GM23338 (cell line): ENCODE results near the gene MEI1. TPM values are rescaled to one million over a fixed set of nuclear protein-coding genes. Genes with fewer than 3 reads are reported as not detected.

Experiments used
- ATAC-seq: fragments of 200-7000 bp; cut with Tn5 transposase; 3 replicates; pipeline ENCODE4 v1.9.1; 2020
- DNase-seq: peaks from one replicate; pipeline ENCODE4 v3.0.0-alpha.2; 2015; ENCODE audit warnings: low spot score
- H2AFZ ChIP-seq: fragments of 200-600 bp; sonication (generic); 2 replicates; pipeline ENCODE4 v1.8.0; 2016; ENCODE audit warnings: antibody characterized with exemption, mild to moderate bottlenecking, moderate library complexity
- H3F3A ChIP-seq: fragments of 200-600 bp; sonication (generic); replicated peaks from 2 replicates; pipeline ENCODE4 v1.8.0; 2017; ENCODE audit warnings: antibody characterized with exemption, mixed run types, low read depth
- H3K27ac ChIP-seq: fragments of 200-600 bp; sonication (generic); 2 replicates; pipeline ENCODE4 v1.6.1; 2016; ENCODE audit warnings: low read depth
- H3K27me3 ChIP-seq: fragments of 200-600 bp; sonication (generic); 2 replicates; pipeline ENCODE4 v1.8.0; 2016; ENCODE audit warnings: mild to moderate bottlenecking, mixed run types, moderate library complexity; ENCODE audit not compliant: insufficient read depth
- H3K36me3 ChIP-seq: fragments of 200-600 bp; sonication (generic); 2 replicates; pipeline ENCODE4 v1.8.0; 2016; ENCODE audit warnings: mild to moderate bottlenecking; ENCODE audit not compliant: insufficient read depth
- H3K4me1 ChIP-seq: fragments of 200-600 bp; sonication (generic); 2 replicates; pipeline ENCODE4 v1.8.0; 2016; ENCODE audit warnings: mild to moderate bottlenecking, moderate library complexity; ENCODE audit not compliant: insufficient read depth
- H3K4me2 ChIP-seq: fragments of 200-600 bp; sonication (generic); 2 replicates; pipeline ENCODE4 v1.7.1; 2017; ENCODE audit warnings: mixed run types
- H3K4me3 ChIP-seq: fragments of 200-600 bp; sonication (generic); 2 replicates; pipeline ENCODE4 v1.6.1; 2016; ENCODE audit warnings: mixed run types
- H3K79me2 ChIP-seq: fragments of 200-600 bp; sonication (generic); replicated peaks from 2 replicates; pipeline ENCODE4 v1.8.0; 2017; ENCODE audit warnings: mild to moderate bottlenecking; ENCODE audit not compliant: insufficient read depth
- H3K9me2 ChIP-seq: fragments of 200-600 bp; sonication (generic); 2 replicates; pipeline ENCODE4 v1.8.0; 2017; ENCODE audit not compliant: insufficient read depth
- H4K20me1 ChIP-seq: fragments of 200-600 bp; sonication (generic); replicated peaks from 2 replicates; pipeline ENCODE4 v1.8.0; 2017; ENCODE audit warnings: mild to moderate bottlenecking; ENCODE audit not compliant: insufficient read depth
- H3K27ac Mint-ChIP-seq: 2 replicates; pipeline ENCODE4 v1.8.0; 2020; ENCODE audit warnings: inconsistent platforms, mild to moderate bottlenecking, moderate library complexity, mixed read lengths
- H3K27me3 Mint-ChIP-seq: 3 replicates; pipeline ENCODE4 v1.8.0; 2022; ENCODE audit warnings: low read depth, mild to moderate bottlenecking, moderate library complexity, mixed read lengths, inconsistent platforms; ENCODE audit not compliant: insufficient read depth, poor library complexity
- H3K36me3 Mint-ChIP-seq: 3 replicates; pipeline ENCODE4 v1.8.0; 2021; ENCODE audit warnings: low read depth, mild to moderate bottlenecking, inconsistent platforms, moderate library complexity, mixed read lengths
- H3K4me1 Mint-ChIP-seq: 3 replicates; pipeline ENCODE4 v1.8.0; 2020; ENCODE audit warnings: mild to moderate bottlenecking, inconsistent platforms, mixed read lengths
- H3K4me3 Mint-ChIP-seq: 3 replicates; pipeline ENCODE4 v1.8.0; 2021; ENCODE audit warnings: moderate library complexity, mild to moderate bottlenecking, inconsistent platforms, mixed read lengths
- H3K9me3 Mint-ChIP-seq: 3 replicates; pipeline ENCODE4 v1.8.0; 2020; ENCODE audit warnings: moderate library complexity, mild to moderate bottlenecking, inconsistent platforms, mixed read lengths
- CREB1 ChIP-seq: fragments of 250-450 bp; sonication (Bioruptor Pico); IDR thresholded peaks from 2 replicates; pipeline ENCODE4 v1.5.0; 2020; ENCODE audit warnings: low read depth, mild to moderate bottlenecking, moderate library complexity
- EZH2 ChIP-seq: fragments of 200-600 bp; sonication (generic); IDR thresholded peaks from one replicate; pipeline ENCODE4 v1.8.0; 2017; ENCODE audit warnings: antibody characterized with exemption, mild to moderate bottlenecking, low read depth; ENCODE audit not compliant: unreplicated experiment
- EZH2phosphoT487 ChIP-seq: fragments of 200-600 bp; sonication (generic); IDR thresholded peaks from one replicate; pipeline ENCODE4 v1.8.1; 2018; ENCODE audit warnings: antibody characterized with exemption; ENCODE audit not compliant: unreplicated experiment
- JUNB ChIP-seq: IDR thresholded peaks from one replicate; pipeline ENCODE4 v1.6.1; 2016; ENCODE audit warnings: antibody characterized with exemption; ENCODE audit not compliant: unreplicated experiment
- NANOG ChIP-seq: IDR thresholded peaks from 2 replicates; pipeline ENCODE4 v1.6.1; 2016; ENCODE audit warnings: antibody characterized with exemption, borderline replicate concordance
- POLR2AphosphoS5 ChIP-seq: IDR thresholded peaks from 2 replicates; pipeline ENCODE4 v1.6.1; 2016; ENCODE audit warnings: antibody characterized with exemption, low read depth
- STAT1 ChIP-seq: IDR thresholded peaks from one replicate; pipeline ENCODE4 v1.6.1; 2016; ENCODE audit warnings: antibody characterized with exemption; ENCODE audit not compliant: unreplicated experiment
- ZNF114 ChIP-seq: fragments of 250-450 bp; sonication (Bioruptor Pico); IDR thresholded peaks from 2 replicates; pipeline ENCODE4 v1.5.0; 2020; ENCODE audit warnings: mild to moderate bottlenecking, moderate library complexity
- ZNF331 ChIP-seq: fragments of 250-450 bp; sonication (Bioruptor Pico); IDR thresholded peaks from 2 replicates; pipeline ENCODE4 v1.5.0; 2020; ENCODE audit warnings: low read depth, mild to moderate bottlenecking, moderate library complexity
- polyA plus RNA-seq: library from polyadenylated mRNA; unstranded; fragments of >200 nt; fragmentation: Nextera tagmentation; extraction: Ambion mirVana; gene quantifications from 2 replicates; pipeline ENCODE4 v1.2.1, GENCODE V29; 2016
- total RNA-seq: library from RNA; depleted of rRNA; stranded (reverse); fragments of >200 nt; shearing (Covaris generic); gene quantifications from 2 replicates; pipeline ENCODE4 v1.2.3, GENCODE V29; 2014
- TF ChIP-seq, protein P1 (sequence below): IDR thresholded peaks from 2 replicates; pipeline ENCODE4 v1.6.1; 2016; ENCODE audit warnings: antibody characterized with exemption
- TF ChIP-seq, protein P2 (sequence below), 2 experiments: fragments of 200-600 bp in 1 of 2; sonication (generic) in 1 of 2; conservative IDR thresholded peaks; 2 replicates each; pipeline versions ENCODE4 v1.5.1 to v1.6.1; 2016 to 2017; ENCODE audit warnings: antibody characterized with exemption in 2 of 2, low read depth in 2 of 2, mild to moderate bottlenecking in 2 of 2, moderate library complexity in 1 of 2
- TF ChIP-seq, protein P3 (sequence below): IDR thresholded peaks from one replicate; pipeline ENCODE4 v1.6.1; 2018; ENCODE audit warnings: antibody characterized with exemption; ENCODE audit not compliant: unreplicated experiment

Gene MEI1
- total and polyA plus RNA-seq, 2 experiments from 2014 or later, result 0.28 to 0.87 TPM

DNA sequence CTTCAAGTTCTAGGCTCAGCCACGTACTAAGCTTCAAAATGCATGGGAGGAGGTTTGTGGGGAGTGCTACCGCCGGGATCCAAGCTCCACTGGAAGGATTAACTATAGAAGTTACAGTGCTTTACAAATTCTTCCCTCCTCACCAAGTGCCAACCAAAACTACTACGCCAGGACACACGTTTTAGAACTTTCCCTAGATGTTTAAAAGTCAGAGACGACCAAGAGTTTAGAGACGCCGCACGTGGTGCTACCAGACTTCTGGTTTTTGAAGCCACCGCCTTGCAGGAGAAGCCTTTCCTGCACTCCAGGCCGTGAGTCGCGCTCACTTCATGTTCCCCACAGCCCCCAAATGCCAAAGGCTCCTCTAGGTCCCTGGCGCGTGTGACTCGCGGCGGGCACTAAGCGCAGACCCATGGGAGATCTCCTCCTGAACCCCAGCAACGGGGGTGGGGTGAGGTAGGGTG is 11.4 kb upstream of the MEI1 start:
- TF ChIP-seq POLR2AphosphoS5, result no peak
- TF ChIP-seq, protein P1, sequence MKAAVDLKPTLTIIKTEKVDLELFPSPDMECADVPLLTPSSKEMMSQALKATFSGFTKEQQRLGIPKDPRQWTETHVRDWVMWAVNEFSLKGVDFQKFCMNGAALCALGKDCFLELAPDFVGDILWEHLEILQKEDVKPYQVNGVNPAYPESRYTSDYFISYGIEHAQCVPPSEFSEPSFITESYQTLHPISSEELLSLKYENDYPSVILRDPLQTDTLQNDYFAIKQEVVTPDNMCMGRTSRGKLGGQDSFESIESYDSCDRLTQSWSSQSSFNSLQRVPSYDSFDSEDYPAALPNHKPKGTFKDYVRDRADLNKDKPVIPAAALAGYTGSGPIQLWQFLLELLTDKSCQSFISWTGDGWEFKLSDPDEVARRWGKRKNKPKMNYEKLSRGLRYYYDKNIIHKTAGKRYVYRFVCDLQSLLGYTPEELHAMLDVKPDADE, result no peak
- TF ChIP-seq JUNB, result no peak
- no peak for TF ChIP-seq NANOG
- no peak for TF ChIP-seq EZH2phosphoT487
- H3K36me3 Mint-ChIP-seq, result peaks cover 4% of the 10 kb centered on the region; the same call in 2 of the 3 replicates
- H3K9me3 Mint-ChIP-seq, result peaks cover 3% of the 10 kb centered on the region; the same call in 1 of the 3 replicates
- H2AFZ ChIP-seq, result peak overlapping the region; percentile 93
- H3K4me1 ChIP-seq, result peaks cover 5% of the 10 kb centered on the region; the same call in 1 of the 2 replicates
- peaks cover 56% of the 10 kb centered on the region for H3K79me2 ChIP-seq
- H3K4me3 ChIP-seq, result peak overlapping the region; percentile 93
- peak; percentile 59 for ATAC-seq
- peaks cover 6% of the 10 kb centered on the region; the same call in 1 of the 3 replicates for H3K4me1 Mint-ChIP-seq
- peaks cover 7% of the 10 kb centered on the region for H3K27me3 Mint-ChIP-seq
- H4K20me1 ChIP-seq, result peaks cover 24% of the 10 kb centered on the region
- H3F3A ChIP-seq, result peaks cover 8% of the 10 kb centered on the region; the same call in 1 of the 2 replicates
- peak overlapping the region; percentile 80; the same call in 1 of the 2 replicates for H3K27ac Mint-ChIP-seq
- H3K4me3 Mint-ChIP-seq, result peak overlapping the region; percentile 93
- no peaks in the 10 kb centered on the region for H3K9me2 ChIP-seq
- no peaks in the 10 kb centered on the region for H3K36me3 ChIP-seq
- H3K4me2 ChIP-seq, result peak overlapping the region; percentile 90
- 0 out of 2 replicates have a peak overlapping the region, but pooled peaks have one; percentile 89 for H3K27ac ChIP-seq
- H3K27me3 ChIP-seq, result no peaks in the 10 kb centered on the region
- peak; percentile 63 for DNase-seq

DNA sequence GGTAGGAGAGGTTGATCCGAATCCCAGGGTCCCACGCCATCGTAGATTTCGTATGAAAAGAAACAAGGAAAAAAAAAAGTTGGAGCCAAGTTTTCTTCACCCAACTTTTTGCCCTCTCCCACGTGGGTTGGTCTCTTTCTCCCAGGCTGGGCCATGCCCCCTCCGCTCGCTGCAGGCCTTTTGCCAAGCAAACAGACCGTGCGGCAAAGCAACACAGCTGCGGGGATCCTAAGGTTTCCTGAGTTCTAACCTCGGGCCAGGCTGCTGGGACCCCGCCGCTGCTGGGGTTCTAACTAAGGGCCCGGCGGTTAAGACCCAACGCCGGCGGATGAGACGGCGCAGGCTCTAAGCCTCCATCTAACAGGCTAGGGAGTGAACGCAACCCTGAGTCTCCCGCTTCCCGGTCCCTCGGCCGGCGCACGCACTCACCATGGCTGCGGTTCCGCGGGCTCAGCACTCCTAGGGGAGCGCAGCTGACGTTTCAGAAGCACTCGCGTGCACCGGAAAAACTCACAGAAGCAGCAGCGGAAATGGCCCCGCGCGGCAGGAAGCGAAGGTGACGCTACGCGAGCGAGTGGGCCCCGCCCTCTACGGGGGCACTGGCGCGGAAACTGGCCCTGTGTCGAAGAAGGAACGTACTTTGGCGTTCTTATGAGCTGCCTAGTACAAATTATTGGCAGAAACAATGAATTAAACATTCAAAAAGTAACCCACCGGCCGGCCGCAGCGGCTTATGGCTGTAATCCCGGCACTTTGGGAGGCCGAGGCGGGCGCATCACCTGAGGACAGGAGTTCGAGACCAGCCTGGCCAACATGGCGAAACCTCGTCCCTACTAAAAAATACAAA is 10.7 kb upstream of the MEI1 start, which contains the start of gene SNU13:
Gene SNU13, minus strand, starts transcription at position 503 of the 847 bp plus-strand sequence. Its CDS starts 71 bp downstream, at position 432.
- peaks cover 6% of the 10 kb centered on the region; the same call in 1 of the 3 replicates for H3K4me1 Mint-ChIP-seq
- peaks cover 7% of the 10 kb centered on the region for H3K27me3 Mint-ChIP-seq
- Histone ChIP-seq H3K79me2 (peaks cover 49% of the 10 kb centered on the region), H4K20me1 (peaks cover 24% of the 10 kb centered on the region), H3K9me2 (no peaks in the 10 kb centered on the region), H3F3A (peaks cover 8% of the 10 kb centered on the region; the same call in 1 of the 2 replicates), H3K27me3 (no peaks in the 10 kb centered on the region), H3K4me3 (peak within 1 kb of the TSS; percentile 93), H3K27ac (peak within 1 kb of the TSS; percentile 89), H3K36me3 (no peaks in the 10 kb centered on the region), H2AFZ (peak within 1 kb of the TSS; percentile 93), H3K4me1 (peaks cover 4% of the 10 kb centered on the region; the same call in 1 of the 2 replicates), H3K4me2 (peak within 1 kb of the TSS; percentile 90)
- ATAC-seq (peak; percentile 90), DNase-seq (peak; percentile 95)
- H3K4me3 Mint-ChIP-seq, result peak within 1 kb of the TSS; percentile 93
- H3K36me3 Mint-ChIP-seq, result peaks cover 4% of the 10 kb centered on the region; the same call in 2 of the 3 replicates
- peak within 1 kb of the TSS; percentile 95 for H3K27ac Mint-ChIP-seq
- H3K9me3 Mint-ChIP-seq, result peaks cover 3% of the 10 kb centered on the region; the same call in 1 of the 3 replicates
- TF ChIP-seq ZNF114 (CRISPR knock-in tag) (no peak), EZH2phosphoT487 (no peak), CREB1 (CRISPR knock-in tag) (peak; percentile 71), EZH2 (no peak), ZNF331 (CRISPR knock-in tag) (no peak), STAT1 (no peak), POLR2AphosphoS5 (peak; percentile 87), NANOG (no peak)
- TF ChIP-seq, protein P1, result peak; percentile 72
- TF ChIP-seq, protein P2, sequence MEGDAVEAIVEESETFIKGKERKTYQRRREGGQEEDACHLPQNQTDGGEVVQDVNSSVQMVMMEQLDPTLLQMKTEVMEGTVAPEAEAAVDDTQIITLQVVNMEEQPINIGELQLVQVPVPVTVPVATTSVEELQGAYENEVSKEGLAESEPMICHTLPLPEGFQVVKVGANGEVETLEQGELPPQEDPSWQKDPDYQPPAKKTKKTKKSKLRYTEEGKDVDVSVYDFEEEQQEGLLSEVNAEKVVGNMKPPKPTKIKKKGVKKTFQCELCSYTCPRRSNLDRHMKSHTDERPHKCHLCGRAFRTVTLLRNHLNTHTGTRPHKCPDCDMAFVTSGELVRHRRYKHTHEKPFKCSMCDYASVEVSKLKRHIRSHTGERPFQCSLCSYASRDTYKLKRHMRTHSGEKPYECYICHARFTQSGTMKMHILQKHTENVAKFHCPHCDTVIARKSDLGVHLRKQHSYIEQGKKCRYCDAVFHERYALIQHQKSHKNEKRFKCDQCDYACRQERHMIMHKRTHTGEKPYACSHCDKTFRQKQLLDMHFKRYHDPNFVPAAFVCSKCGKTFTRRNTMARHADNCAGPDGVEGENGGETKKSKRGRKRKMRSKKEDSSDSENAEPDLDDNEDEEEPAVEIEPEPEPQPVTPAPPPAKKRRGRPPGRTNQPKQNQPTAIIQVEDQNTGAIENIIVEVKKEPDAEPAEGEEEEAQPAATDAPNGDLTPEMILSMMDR (conservative IDR thresholded peaks at IDR 0.05; ENCODE audit: low read depth in 2 of 2), result 0 out of 4 replicates have a peak, but pooled peaks of 1 of the 2 experiments have one; percentile 1
- TF ChIP-seq, protein P3, sequence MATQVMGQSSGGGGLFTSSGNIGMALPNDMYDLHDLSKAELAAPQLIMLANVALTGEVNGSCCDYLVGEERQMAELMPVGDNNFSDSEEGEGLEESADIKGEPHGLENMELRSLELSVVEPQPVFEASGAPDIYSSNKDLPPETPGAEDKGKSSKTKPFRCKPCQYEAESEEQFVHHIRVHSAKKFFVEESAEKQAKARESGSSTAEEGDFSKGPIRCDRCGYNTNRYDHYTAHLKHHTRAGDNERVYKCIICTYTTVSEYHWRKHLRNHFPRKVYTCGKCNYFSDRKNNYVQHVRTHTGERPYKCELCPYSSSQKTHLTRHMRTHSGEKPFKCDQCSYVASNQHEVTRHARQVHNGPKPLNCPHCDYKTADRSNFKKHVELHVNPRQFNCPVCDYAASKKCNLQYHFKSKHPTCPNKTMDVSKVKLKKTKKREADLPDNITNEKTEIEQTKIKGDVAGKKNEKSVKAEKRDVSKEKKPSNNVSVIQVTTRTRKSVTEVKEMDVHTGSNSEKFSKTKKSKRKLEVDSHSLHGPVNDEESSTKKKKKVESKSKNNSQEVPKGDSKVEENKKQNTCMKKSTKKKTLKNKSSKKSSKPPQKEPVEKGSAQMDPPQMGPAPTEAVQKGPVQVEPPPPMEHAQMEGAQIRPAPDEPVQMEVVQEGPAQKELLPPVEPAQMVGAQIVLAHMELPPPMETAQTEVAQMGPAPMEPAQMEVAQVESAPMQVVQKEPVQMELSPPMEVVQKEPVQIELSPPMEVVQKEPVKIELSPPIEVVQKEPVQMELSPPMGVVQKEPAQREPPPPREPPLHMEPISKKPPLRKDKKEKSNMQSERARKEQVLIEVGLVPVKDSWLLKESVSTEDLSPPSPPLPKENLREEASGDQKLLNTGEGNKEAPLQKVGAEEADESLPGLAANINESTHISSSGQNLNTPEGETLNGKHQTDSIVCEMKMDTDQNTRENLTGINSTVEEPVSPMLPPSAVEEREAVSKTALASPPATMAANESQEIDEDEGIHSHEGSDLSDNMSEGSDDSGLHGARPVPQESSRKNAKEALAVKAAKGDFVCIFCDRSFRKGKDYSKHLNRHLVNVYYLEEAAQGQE, result no peak
